Heart right ventricle (tissue), 16 donors: ENCODE data around the gene CLMN. TPM values are rescaled to one million over a fixed set of nuclear protein-coding genes. Genes with fewer than 3 reads are reported as not detected.
A peak's percentile ranks its signal among the peaks of the same experiment; 100 is the strongest.

Source experiments
- ATAC-seq, 8 donors: fragments of 200-7000 bp; cut with Tn5 transposase; one replicate each; pipeline ENCODE4 v1.9.1; 2020; ENCODE audit warnings: mild to moderate bottlenecking in 8 of 8, moderate library complexity in 8 of 8, moderate number of reproducible peaks in 1 of 8
- DNase-seq, 2 donors: peaks; one replicate each; pipeline ENCODE4 v3.0.0-alpha.2; 2020
- H3K27ac ChIP-seq, 10 donors: fragments of 200-600 bp; sonication (generic) in 2 of 10; one replicate each; pipeline versions ENCODE4 v1.5.0 to v1.8.0; 2020 to 2022; ENCODE audit warnings: mild to moderate bottlenecking in 3 of 10
- H3K27me3 ChIP-seq, 7 donors: fragments of 200-600 bp; one replicate each; pipeline ENCODE4 v1.8.0; 2021 to 2022; ENCODE audit warnings: mild to moderate bottlenecking in 2 of 7
- H3K36me3 ChIP-seq, 9 donors: fragments of 200-600 bp; sonication (generic) in 1 of 9; one replicate each; pipeline versions ENCODE4 v1.5.0 to v1.8.0; 2020 to 2022; ENCODE audit warnings: mild to moderate bottlenecking in 2 of 9
- H3K4me1 ChIP-seq, 9 donors: fragments of 200-600 bp; sonication (generic) in 1 of 9; one replicate each; pipeline versions ENCODE4 v1.5.0 to v1.8.0; 2020 to 2022; ENCODE audit warnings: mild to moderate bottlenecking in 4 of 9
- H3K4me3 ChIP-seq, 10 donors: fragments of 200-600 bp; sonication (generic) in 2 of 10; one replicate each; pipeline versions ENCODE4 v1.5.0 to v1.8.0; 2020 to 2022; ENCODE audit warnings: mild to moderate bottlenecking in 7 of 10, moderate library complexity in 2 of 10
- H3K9me3 ChIP-seq, 11 donors: fragments of 200-600 bp in 10 of 11; sonication (generic) in 2 of 11; one replicate each; pipeline versions ENCODE4 v1.5.0 to v1.8.0; 2013 to 2022; ENCODE audit warnings: mild to moderate bottlenecking in 2 of 11, control low read depth in 1 of 11, moderate library complexity in 1 of 11
- whole genome bisulfite sequencing, 2 donors: extraction: QIAGEN DNeasy Blood & Tissue Kit; methylation state at CpG; one replicate each; pipeline ENCODE4 v1.1.7; 2013; ENCODE audit warnings: inconsistent platforms in 1 of 2; 5-methylcytosine and 5-hydroxymethylcytosine counted together
- intact Hi-C, 10 donors: fragments of 100-400 bp; cut with DNase I; formaldehyde crosslinking; loops; one replicate each; pipeline versions ENCODE4 v1.11.1 to v1.14.2; 2022
- polyA plus RNA-seq, 2 donors: library from polyadenylated mRNA; stranded (reverse); fragments of 200-250 nt; gene quantifications; one replicate each; pipeline ENCODE4 v1.2.3, GENCODE V29; 2013
- total RNA-seq, 10 donors: library from RNA; stranded (reverse); fragmentation: NEBNext Ultra II Directional in 3 of 10; extraction: Animal tissue kit (Norgen Biotek cat#: 25700) in 3 of 10; gene quantifications; one replicate each; pipeline versions ENCODE4 v1.2.1 to v1.2.4, GENCODE V29; 2021 to 2023
- TF ChIP-seq, protein P1 (sequence below), 9 donors: fragments of 200-600 bp; sonication (generic) in 2 of 9; IDR thresholded peaks; one replicate each; pipeline versions ENCODE4 v1.5.0 to v1.8.0; 2021 to 2022; ENCODE audit warnings: antibody characterized with exemption in 9 of 9, mild to moderate bottlenecking in 5 of 9, moderate library complexity in 1 of 9
- donor health status: Arrhythmogenic right ventricular cardiomyopathy.
- donor health status: ischemic (EF 13 %, LVEDD 7.1; RV severe dilation, severe dysfunction).
- donor health status: healthy with polysubstance abuse.
- donor health status: DM: no; HTN: yes; CAD: no.
- donor health status: DM: no; HTN: no; CAD: no.
- donor health status: ischemic (EF 25% LVEDD 6.9; RV normal size, moderate dysfunction).
- donor health status: ischemic (EF 25% LVEDD 5.7; RV mildly dilated, moderate dysfunction).
- donor health status: healthy.
- donor health status: DM: yes; HTN: yes; CAD: no.
- donor health status: Ischemic cardiomyopathy.
- donor health status: ischemic (EF 35%, LVEDD 5.7; RV mildly dilated, moderate dysfunction).
- donor health status: nonischemic (EF 11% LVEDD 7.7; RV severe dilation, severe dysfunction).
- donor health status: DM: yes; HTN: yes; CAD: no.
- donor health status: PGD.
- donor health status: ischemic (EF 29% LVEDD 5.4; RV normal size, mild dysfunction).
- donor health status: nonischemic (EF 23%, LVEDD 6.1; RV moderate dilation, normal function).

Gene CLMN
- total and polyA plus RNA-seq, 12 donors, result 2.6 to 14.5 (median 5.9) TPM

- H3K4me1 ChIP-seq, result peaks cover 3 to 33% (median 8%) of the 10 kb centered on the region in 9 donors
- peak overlapping the region in 1 of 10 donors; percentile 64 for H3K27ac ChIP-seq
- H3K36me3 ChIP-seq, result no peaks in the 10 kb centered on the region
- no peak overlapping the region for H3K4me3 ChIP-seq
- ATAC-seq (no peak), DNase-seq (no peak)
- no peaks in the 10 kb centered on the region for H3K27me3 ChIP-seq
- TF ChIP-seq, protein P1, sequence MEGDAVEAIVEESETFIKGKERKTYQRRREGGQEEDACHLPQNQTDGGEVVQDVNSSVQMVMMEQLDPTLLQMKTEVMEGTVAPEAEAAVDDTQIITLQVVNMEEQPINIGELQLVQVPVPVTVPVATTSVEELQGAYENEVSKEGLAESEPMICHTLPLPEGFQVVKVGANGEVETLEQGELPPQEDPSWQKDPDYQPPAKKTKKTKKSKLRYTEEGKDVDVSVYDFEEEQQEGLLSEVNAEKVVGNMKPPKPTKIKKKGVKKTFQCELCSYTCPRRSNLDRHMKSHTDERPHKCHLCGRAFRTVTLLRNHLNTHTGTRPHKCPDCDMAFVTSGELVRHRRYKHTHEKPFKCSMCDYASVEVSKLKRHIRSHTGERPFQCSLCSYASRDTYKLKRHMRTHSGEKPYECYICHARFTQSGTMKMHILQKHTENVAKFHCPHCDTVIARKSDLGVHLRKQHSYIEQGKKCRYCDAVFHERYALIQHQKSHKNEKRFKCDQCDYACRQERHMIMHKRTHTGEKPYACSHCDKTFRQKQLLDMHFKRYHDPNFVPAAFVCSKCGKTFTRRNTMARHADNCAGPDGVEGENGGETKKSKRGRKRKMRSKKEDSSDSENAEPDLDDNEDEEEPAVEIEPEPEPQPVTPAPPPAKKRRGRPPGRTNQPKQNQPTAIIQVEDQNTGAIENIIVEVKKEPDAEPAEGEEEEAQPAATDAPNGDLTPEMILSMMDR (IDR thresholded peaks at IDR 0.05), result no peak
- intact Hi-C loops, result loop anchor here in 1 of 10 donors (2.0 kb wide), 1 partner anchor 20 kb away; no protein-coding TSS in a partner anchor
- 54 to 61% methylated on average over 2 of the region's 2 CpGs for WGBS, 2 donors
- peaks cover 0 to 24% (median 3%) of the 10 kb centered on the region in 11 donors for H3K9me3 ChIP-seq
These were observed 156.6 kb downstream of the CLMN start for GRCh38 chr14:95163132-95163531.

DNA sequence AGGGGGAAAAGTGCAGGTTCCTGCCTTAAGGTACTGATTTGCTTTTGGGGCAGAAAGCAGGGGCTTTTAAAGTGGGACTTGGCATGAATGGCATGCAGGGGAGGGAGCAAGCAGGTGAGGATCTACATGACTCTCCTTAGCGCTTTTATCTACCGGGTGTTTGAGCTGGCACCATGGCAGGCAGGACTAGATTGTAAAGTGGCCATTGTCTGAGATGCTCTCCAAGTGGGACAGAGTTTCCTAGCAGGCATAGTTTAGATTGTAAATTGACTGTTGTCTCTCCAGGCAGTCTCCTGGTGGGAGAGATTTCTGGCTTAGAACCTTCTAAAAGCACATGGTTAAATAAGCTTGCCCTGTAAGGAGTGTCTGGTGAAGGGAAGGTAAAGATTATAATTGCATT lies 157.1 kb downstream of the CLMN start:
- TF ChIP-seq, protein P1 (IDR thresholded peaks at IDR 0.05), result no peak
- peaks cover 4 to 34% (median 10%) of the 10 kb centered on the region in 9 donors for H3K4me1 ChIP-seq
- no peak overlapping the region for H3K4me3 ChIP-seq
- peak overlapping the region in 1 of 10 donors; percentile 64 for H3K27ac ChIP-seq
- peaks cover 0 to 23% (median 3%) of the 10 kb centered on the region in 11 donors for H3K9me3 ChIP-seq
- 57 to 76% methylated on average over 2 of the region's 2 CpGs for WGBS, 2 donors
- H3K27me3 ChIP-seq, result no peaks in the 10 kb centered on the region
- ATAC-seq, result no peak
- intact Hi-C loops, result loop anchor here in 1 of 10 donors (2.0 kb wide), 1 partner anchor 20 kb away; no protein-coding TSS in a partner anchor
- H3K36me3 ChIP-seq, result no peaks in the 10 kb centered on the region
- DNase-seq, result no peak

DNA sequence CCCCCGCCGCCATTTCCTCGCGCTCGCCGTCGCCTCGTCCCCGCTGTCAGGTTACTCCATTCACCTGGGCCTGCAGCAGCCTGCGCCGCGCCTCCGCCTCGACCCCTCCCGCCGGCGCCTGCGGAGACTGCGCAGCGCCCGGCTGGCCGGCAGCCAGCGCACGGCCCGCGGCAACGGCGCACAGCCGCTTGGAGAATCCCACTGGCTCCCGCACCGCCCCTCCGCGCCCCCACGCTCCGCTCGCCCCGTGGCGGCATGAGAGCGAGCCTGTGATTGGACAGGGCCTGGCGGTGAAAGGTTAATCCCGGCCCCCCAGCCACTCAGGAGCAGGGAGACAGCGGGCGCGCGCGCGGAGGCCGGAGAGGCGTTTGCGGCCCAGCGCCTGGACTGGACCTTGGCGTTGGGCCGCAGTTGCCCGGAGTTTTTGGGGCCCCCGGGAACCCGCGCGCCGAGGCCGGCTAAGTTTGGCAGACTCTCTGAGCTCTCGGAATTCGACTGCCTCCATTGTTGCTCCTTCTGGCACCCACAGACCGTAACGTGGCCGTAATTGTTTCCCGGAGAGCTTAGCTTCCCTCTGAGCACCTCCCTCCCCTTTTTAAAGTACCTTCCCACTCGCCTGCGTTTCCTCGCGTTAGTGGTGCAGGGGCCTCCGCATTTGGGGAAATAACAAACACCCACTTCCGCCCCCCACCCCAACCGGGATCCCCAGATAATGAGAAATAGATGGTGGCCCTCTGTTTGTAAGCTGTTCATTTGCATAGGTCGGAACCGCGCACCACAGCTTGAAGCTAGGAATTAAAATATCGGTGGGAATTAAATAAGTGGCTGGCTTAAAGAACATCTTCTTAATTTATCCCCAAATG lies 162.2 kb downstream of the CLMN start, which contains the start of gene DICER1:
Gene DICER1 (minus strand): TSS at position 203 of the 863 bp plus-strand sequence. CDS start 24,071 bp downstream, outside the sequence.
- intact Hi-C loops, result loop anchor here in 1 of 10 donors (5.0 kb wide), 1 partner anchor 35 kb away; no protein-coding TSS in a partner anchor
- DNase-seq (peak; percentile 98 to 99), ATAC-seq (peak; percentile 96 to 98 (median 98))
- H3K4me3 ChIP-seq, result peak within 1 kb of the TSS; percentile 39 to 93 (median 86)
- peaks cover 4 to 50% (median 37%) of the 10 kb centered on the region in 9 donors for H3K4me1 ChIP-seq
- H3K27me3 ChIP-seq, result no peaks in the 10 kb centered on the region
- TF ChIP-seq, protein P1 (IDR thresholded peaks at IDR 0.05), result no peak
- H3K27ac ChIP-seq, result peak within 1 kb of the TSS; percentile 82 to 96 (median 94)
- H3K36me3 ChIP-seq, result no peaks in the 10 kb centered on the region
- 0 to 1% methylated on average over 73 to 77 of the region's 77 CpGs for WGBS, 2 donors
- H3K9me3 ChIP-seq, result no peaks in the 10 kb centered on the region

DNA sequence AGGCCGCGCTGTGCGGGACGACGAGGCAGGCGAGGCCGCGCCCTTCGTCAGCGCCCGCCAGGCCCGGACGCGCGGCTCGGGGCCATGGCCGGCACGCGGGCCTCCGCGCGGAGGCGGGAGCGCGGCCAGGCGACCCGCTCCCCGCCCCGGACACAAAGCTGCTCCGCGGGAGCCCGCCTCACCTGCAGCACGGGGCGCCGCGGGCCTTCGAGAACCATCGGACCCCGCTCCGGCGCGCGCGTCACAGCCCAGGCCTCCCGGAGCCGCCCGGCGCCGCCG lies 162.7 kb downstream of the CLMN start:
- Histone ChIP-seq H3K27me3 (no peaks in the 10 kb centered on the region), H3K36me3 (no peaks in the 10 kb centered on the region), H3K4me3 (peak overlapping the region; percentile 35 to 93 (median 86)), H3K4me1 (peaks cover 4 to 52% (median 41%) of the 10 kb centered on the region in 9 donors), H3K9me3 (no peaks in the 10 kb centered on the region), H3K27ac (peak overlapping the region; percentile 82 to 96 (median 94))
- DNase-seq, result no peak
- intact Hi-C loops, result loop anchor here in 1 of 10 donors (5.0 kb wide), 1 partner anchor 35 kb away; no protein-coding TSS in a partner anchor
- peak in 7 of 8 donors; percentile 2 to 47 (median 36) for ATAC-seq
- TF ChIP-seq, protein P1 (IDR thresholded peaks at IDR 0.05), result no peak
- WGBS, 2 donors, result 1% methylated on average over 31 to 50 of the region's 50 CpGs
